HL-60/S4 (cell line): ENCODE measurements around the gene SPATS2L.

Experiments
- in situ Hi-C: fragments of 300-500 bp; cut with MboI; formaldehyde crosslinking; loops from 2 replicates; pipeline ENCODE4 v1.14.3; 2022; ENCODE audit warnings: low sequenced_read_pairs

Gene SPATS2L

GRCh38 chr2:200405599-200406298 lies 99.3 kb downstream of the SPATS2L start:
- in situ Hi-C loops = no loop called here

GRCh38 chr2:200406379-200406778 lies 99.9 kb downstream of the SPATS2L start:
- in situ Hi-C loops = no loop called here

- in situ Hi-C loops = no loop called here
These were observed 102.2 kb downstream of the SPATS2L start for GRCh38 chr2:200408428-200409316.

GRCh38 chr2:200411831-200412230 lies 105.3 kb downstream of the SPATS2L start:
- in situ Hi-C loops = no loop called here

- in situ Hi-C loops = no loop called here
These were observed 107.9 kb downstream of the SPATS2L start for GRCh38 chr2:200414367-200414766.

- in situ Hi-C loops = no loop called here
These were observed 109.0 kb downstream of the SPATS2L start for GRCh38 chr2:200415455-200415854.

GRCh38 chr2:200416878-200417277 lies 110.4 kb downstream of the SPATS2L start:
- in situ Hi-C loops = no loop called here

DNA sequence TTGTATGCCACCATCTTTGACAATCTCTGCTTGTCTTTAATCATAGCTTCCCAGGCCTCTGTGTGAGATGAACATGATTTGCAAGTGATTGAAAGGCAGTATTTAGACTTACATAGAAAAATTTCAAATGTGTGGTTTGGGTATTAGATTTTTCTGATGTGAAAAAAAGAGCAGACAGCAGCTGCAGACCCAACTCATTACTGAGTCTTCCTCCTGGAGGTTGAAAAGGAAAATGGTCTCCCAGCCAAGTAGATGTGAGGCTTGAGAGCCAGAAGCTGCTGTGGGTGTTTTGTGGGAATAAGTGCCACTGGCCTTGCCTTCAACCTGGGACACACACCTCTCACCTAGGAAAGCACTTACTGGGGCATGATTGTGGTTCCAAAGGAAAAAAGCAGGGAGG lies 110.9 kb downstream of the SPATS2L start:
- in situ Hi-C loops = no loop called here

GRCh38 chr2:200418399-200418798 lies 111.9 kb downstream of the SPATS2L start:
- in situ Hi-C loops = no loop called here

GRCh38 chr2:200419325-200419724 lies 112.8 kb downstream of the SPATS2L start:
- in situ Hi-C loops = no loop called here

DNA sequence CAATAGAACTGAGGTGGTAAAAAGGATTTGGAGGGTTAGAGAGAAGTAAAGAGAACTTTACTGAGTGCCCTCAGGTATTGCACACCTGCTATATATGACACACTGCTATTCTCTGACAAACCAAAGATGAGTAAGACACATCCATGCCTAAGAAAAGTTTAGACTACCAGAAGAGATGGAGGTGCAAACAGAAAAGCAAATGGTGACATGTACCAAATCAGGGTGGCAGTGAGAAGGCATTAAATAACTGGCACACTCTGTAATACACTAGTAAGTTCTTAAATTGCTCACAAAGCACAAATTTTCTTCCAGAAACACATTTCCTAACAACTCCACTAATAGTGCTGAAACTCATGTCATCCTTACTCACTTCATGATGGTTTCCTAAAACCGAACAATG lies 114.8 kb downstream of the SPATS2L start:
- in situ Hi-C loops = no loop called here

- in situ Hi-C loops = no loop called here
These were observed 115.6 kb downstream of the SPATS2L start for GRCh38 chr2:200422071-200422470.

- in situ Hi-C loops = no loop called here
These were observed 116.2 kb downstream of the SPATS2L start for GRCh38 chr2:200422532-200423261.

- in situ Hi-C loops = no loop called here
These were observed 117.0 kb downstream of the SPATS2L start for GRCh38 chr2:200423541-200423940.

GRCh38 chr2:200425026-200425821 lies 118.7 kb downstream of the SPATS2L start:
- in situ Hi-C loops = no loop called here

DNA sequence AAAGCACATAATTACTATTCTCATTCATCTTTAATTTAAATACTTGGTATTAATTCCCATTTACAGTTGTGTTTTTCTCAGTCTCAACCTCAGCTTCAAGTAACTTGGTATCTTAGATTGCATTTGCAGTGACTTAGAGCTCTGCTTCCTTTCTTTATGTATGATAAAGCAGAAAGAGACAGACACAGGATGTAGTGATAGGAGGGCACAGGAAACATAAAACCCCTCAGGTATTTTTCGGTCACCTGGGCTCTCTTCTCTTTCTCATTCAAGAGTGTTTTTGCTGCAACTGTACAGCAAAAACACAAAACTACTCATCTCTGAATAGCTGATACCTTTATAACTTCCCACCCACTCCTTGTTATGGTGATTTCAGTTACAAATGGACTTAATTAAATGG lies 120.3 kb downstream of the SPATS2L start:
- in situ Hi-C loops = no loop called here

GRCh38 chr2:200428961-200429665 lies 122.6 kb downstream of the SPATS2L start:
- in situ Hi-C loops = no loop called here

DNA sequence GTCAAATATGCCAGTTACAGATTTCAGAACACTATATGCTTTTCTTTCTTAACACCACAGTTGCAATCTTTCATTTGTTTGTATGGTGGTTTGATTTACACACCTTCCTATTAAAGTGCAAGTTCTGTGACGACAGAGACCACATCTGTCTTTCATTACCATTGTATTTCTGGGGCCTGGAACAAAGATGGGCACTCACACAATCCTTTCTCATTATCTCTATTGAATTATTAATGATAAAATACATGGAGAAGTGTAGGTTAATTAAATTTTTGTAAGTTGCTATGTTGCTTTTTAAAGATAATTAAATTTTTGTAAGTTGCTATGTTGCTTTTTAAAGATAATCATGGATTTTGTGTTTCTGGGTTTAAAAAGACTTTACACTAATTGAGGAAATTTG lies 123.5 kb downstream of the SPATS2L start:
- in situ Hi-C loops = no loop called here

GRCh38 chr2:200431996-200432705 lies 125.7 kb downstream of the SPATS2L start:
- in situ Hi-C loops = no loop called here
